Hepatocyte (in vitro differentiated cells): Measurements from ENCODE around the gene AGXT2. TPM values are rescaled to one million over a fixed set of nuclear protein-coding genes. Genes with fewer than 3 reads are reported as not detected.
"Not testable (repeated sequence)": the region's sequence is repeated elsewhere in the genome, so short reads cannot be mapped to it uniquely, and the experiment has no call there.

Source experiments
- DNase-seq: peaks from one replicate; pipeline ENCODE4 v3.0.0-alpha.2; 2016; ENCODE audit warnings: low spot score
- H2AFZ ChIP-seq: fragments of 200-600 bp; sonication (generic); 2 replicates; pipeline ENCODE4 v1.6.0; 2016; ENCODE audit warnings: antibody characterized with exemption, mild to moderate bottlenecking
- H3K27ac ChIP-seq: fragments of 200-600 bp; sonication (generic); 2 replicates; pipeline ENCODE4 v1.5.1; 2016; ENCODE audit warnings: mild to moderate bottlenecking
- H3K27me3 ChIP-seq: fragments of 200-600 bp; sonication (generic); 2 replicates; pipeline ENCODE4 v1.6.1; 2016
- H3K36me3 ChIP-seq: fragments of 200-600 bp; sonication (generic); replicated peaks from 2 replicates; pipeline ENCODE4 v1.5.1; 2016; ENCODE audit warnings: low read depth; ENCODE audit not compliant: insufficient read depth
- H3K4me1 ChIP-seq: fragments of 200-600 bp; sonication (generic); 2 replicates; pipeline ENCODE4 v1.5.1; 2016; ENCODE audit warnings: mild to moderate bottlenecking, moderate library complexity; ENCODE audit not compliant: insufficient read depth
- H3K4me2 ChIP-seq: fragments of 200-600 bp; sonication (generic); 2 replicates; pipeline ENCODE4 v1.6.0; 2016
- H3K4me3 ChIP-seq: fragments of 200-600 bp; sonication (generic); 2 replicates; pipeline ENCODE4 v1.5.1; 2016; ENCODE audit warnings: mild to moderate bottlenecking
- H3K79me2 ChIP-seq: fragments of 200-600 bp; sonication (generic); 2 replicates; pipeline ENCODE4 v1.6.0; 2017; ENCODE audit warnings: mild to moderate bottlenecking
- H3K9me2 ChIP-seq: fragments of 200-600 bp; sonication (generic); replicated peaks from 2 replicates; pipeline ENCODE4 v1.6.0; 2017; ENCODE audit warnings: mild to moderate bottlenecking; ENCODE audit not compliant: insufficient read depth
- H3K9me3 ChIP-seq: fragments of 200-600 bp; sonication (generic); 2 replicates; pipeline ENCODE4 v1.5.1; 2016; ENCODE audit warnings: low read depth, mild to moderate bottlenecking
- H4K20me1 ChIP-seq: fragments of 200-600 bp; sonication (generic); 2 replicates; pipeline ENCODE4 v1.6.0; 2016; ENCODE audit warnings: mild to moderate bottlenecking; ENCODE audit not compliant: insufficient read depth, poor library complexity, severe bottlenecking
- EZH2 ChIP-seq: fragments of 200-600 bp; sonication (generic); IDR thresholded peaks from 2 replicates; pipeline ENCODE4 v1.6.1; 2016; ENCODE audit warnings: antibody characterized with exemption, mild to moderate bottlenecking, borderline replicate concordance
- EZH2phosphoT487 ChIP-seq: fragments of 200-600 bp; sonication (generic); IDR thresholded peaks from one replicate; pipeline ENCODE4 v1.6.1; 2018; ENCODE audit warnings: antibody characterized with exemption, mild to moderate bottlenecking, low read depth, moderate library complexity; ENCODE audit not compliant: unreplicated experiment, severe bottlenecking
- WGBS: methylation state at CpG from one replicate; pipeline ENCODE4 v1.1.6; 2016; ENCODE audit warnings: low lambda C conversion rate; ENCODE audit errors: missing lambda C conversion rate; 5-methylcytosine and 5-hydroxymethylcytosine counted together
- polyA plus RNA-seq: library from polyadenylated mRNA; unstranded; fragments of >200 nt; fragmentation: Nextera tagmentation; extraction: Ambion mirVana; gene quantifications from 2 replicates; pipeline ENCODE4 v1.2.1, GENCODE V29; 2016
- total RNA-seq: library from RNA; depleted of rRNA; stranded (reverse); fragments of >200 nt; gene quantifications from 2 replicates; pipeline ENCODE4 v1.2.3, GENCODE V29; 2014
- TF ChIP-seq, protein P1 (sequence below): fragments of 200-600 bp; sonication (generic); IDR thresholded peaks from 2 replicates; pipeline ENCODE4 v1.5.1; 2016; ENCODE audit warnings: antibody characterized with exemption, mild to moderate bottlenecking; ENCODE audit not compliant: poor library complexity

AGXT2 gene
- total and polyA plus RNA-seq, 2 experiments from 2014 or later, result 8.0 to 10.6 TPM

- no peak overlapping the region for H2AFZ ChIP-seq
- H3K9me3 ChIP-seq, result no peaks in the 10 kb centered on the region
- WGBS, result 89% methylated on average over 4 of the region's 4 CpGs
- H3K27me3 ChIP-seq, result no peaks in the 10 kb centered on the region
- no peaks in the 10 kb centered on the region for H4K20me1 ChIP-seq
- no peaks in the 10 kb centered on the region for H3K36me3 ChIP-seq
- no peak overlapping the region for H3K27ac ChIP-seq
- H3K4me3 ChIP-seq, result no peak overlapping the region
- no peaks in the 10 kb centered on the region for H3K79me2 ChIP-seq
- no peak for TF ChIP-seq EZH2
- TF ChIP-seq, protein P1, sequence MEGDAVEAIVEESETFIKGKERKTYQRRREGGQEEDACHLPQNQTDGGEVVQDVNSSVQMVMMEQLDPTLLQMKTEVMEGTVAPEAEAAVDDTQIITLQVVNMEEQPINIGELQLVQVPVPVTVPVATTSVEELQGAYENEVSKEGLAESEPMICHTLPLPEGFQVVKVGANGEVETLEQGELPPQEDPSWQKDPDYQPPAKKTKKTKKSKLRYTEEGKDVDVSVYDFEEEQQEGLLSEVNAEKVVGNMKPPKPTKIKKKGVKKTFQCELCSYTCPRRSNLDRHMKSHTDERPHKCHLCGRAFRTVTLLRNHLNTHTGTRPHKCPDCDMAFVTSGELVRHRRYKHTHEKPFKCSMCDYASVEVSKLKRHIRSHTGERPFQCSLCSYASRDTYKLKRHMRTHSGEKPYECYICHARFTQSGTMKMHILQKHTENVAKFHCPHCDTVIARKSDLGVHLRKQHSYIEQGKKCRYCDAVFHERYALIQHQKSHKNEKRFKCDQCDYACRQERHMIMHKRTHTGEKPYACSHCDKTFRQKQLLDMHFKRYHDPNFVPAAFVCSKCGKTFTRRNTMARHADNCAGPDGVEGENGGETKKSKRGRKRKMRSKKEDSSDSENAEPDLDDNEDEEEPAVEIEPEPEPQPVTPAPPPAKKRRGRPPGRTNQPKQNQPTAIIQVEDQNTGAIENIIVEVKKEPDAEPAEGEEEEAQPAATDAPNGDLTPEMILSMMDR, result no peak
- no peak for TF ChIP-seq EZH2phosphoT487
- DNase-seq, result no peak
- H3K9me2 ChIP-seq, result no peaks in the 10 kb centered on the region
- no peaks in the 10 kb centered on the region for H3K4me1 ChIP-seq
- no peak overlapping the region for H3K4me2 ChIP-seq
Observed at GRCh38 chr5:35042781-35043180, 5.0 kb downstream of the AGXT2 start.

DNA sequence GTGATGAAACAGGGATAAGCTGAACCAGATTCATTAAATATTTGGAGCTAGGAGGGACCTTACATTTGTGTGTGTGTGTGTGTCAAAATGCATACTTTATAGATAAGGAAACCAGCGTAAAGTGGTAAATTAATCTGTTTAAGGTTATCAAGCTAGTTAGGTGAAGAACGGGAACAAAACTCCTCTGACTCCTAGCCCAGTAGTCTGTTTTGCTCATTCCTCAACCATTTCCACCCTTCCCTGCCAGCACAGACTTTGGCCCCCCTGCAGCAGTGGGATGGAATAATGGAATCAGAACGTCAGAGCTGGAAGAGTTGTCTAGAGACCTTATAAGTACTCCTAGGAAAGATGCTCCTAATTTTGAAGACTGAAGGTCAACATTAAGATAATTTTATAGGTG lies 6.5 kb downstream of the AGXT2 start:
- TF ChIP-seq EZH2, result no peak
- Histone ChIP-seq H3K36me3 (no peaks in the 10 kb centered on the region), H3K9me3 (no peaks in the 10 kb centered on the region), H3K9me2 (no peaks in the 10 kb centered on the region), H3K4me3 (no peak overlapping the region), H3K27me3 (no peaks in the 10 kb centered on the region), H4K20me1 (no peaks in the 10 kb centered on the region), H3K4me1 (peaks cover 5% of the 10 kb centered on the region), H2AFZ (no peak overlapping the region), H3K4me2 (no peak overlapping the region), H3K27ac (no peak overlapping the region), H3K79me2 (no peaks in the 10 kb centered on the region)
- 66% methylated on average over 3 of the region's 3 CpGs for WGBS
- DNase-seq, result no peak

- no peak overlapping the region for H3K4me2 ChIP-seq
- H3K4me1 ChIP-seq, result peaks cover 5% of the 10 kb centered on the region
- no peaks in the 10 kb centered on the region for H3K79me2 ChIP-seq
- TF ChIP-seq, protein P1, result no peak
- TF ChIP-seq EZH2 (no peak), EZH2phosphoT487 (no peak)
- H2AFZ ChIP-seq, result no peak overlapping the region
- H3K9me3 ChIP-seq, result no peaks in the 10 kb centered on the region
- no peak overlapping the region for H3K27ac ChIP-seq
- no peaks in the 10 kb centered on the region for H4K20me1 ChIP-seq
- no peak for DNase-seq
- H3K4me3 ChIP-seq, result no peak overlapping the region
- WGBS, result 54% methylated on average over 2 of the region's 2 CpGs
- no peaks in the 10 kb centered on the region for H3K36me3 ChIP-seq
- H3K27me3 ChIP-seq, result no peaks in the 10 kb centered on the region
- no peaks in the 10 kb centered on the region for H3K9me2 ChIP-seq
Observed at GRCh38 chr5:35038891-35039290, 8.9 kb downstream of the AGXT2 start.

DNA sequence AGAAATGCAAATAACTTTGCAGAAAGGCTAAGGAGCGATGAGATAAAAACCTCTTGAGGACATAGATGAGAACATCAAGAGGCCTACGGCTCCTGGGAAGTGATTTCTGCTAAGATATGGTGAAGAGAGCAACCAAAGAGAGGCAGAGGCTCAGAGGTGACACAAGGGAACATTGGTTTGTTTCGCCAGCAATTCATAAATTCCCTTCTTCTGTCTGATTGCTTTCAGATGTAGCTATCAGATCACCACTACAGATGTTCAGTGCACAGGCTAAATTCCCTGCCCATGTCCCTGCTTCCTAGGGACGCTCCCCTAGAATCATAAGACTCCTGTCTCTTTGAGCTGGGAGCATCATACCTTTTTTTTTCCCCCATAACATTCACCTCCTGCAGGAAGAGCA lies 11.2 kb downstream of the AGXT2 start:
- Histone ChIP-seq H3K27ac (no peak overlapping the region), H4K20me1 (no peaks in the 10 kb centered on the region), H3K4me3 (no peak overlapping the region), H3K79me2 (no peaks in the 10 kb centered on the region), H3K27me3 (no peaks in the 10 kb centered on the region), H3K4me2 (peak overlapping the region; percentile 3), H3K9me3 (no peaks in the 10 kb centered on the region), H2AFZ (no peak overlapping the region), H3K36me3 (no peaks in the 10 kb centered on the region), H3K4me1 (peaks cover 5% of the 10 kb centered on the region), H3K9me2 (no peaks in the 10 kb centered on the region)
- DNase-seq, result no peak
- TF ChIP-seq EZH2 (no peak), EZH2phosphoT487 (no peak)
- TF ChIP-seq, protein P1, result no peak
- 66% methylated on average over 4 of the region's 4 CpGs for WGBS

GRCh38 chr5:35035929-35036328 lies 11.8 kb downstream of the AGXT2 start:
- H3K9me3 ChIP-seq, H4K20me1 ChIP-seq, H3K27me3 ChIP-seq, H3K9me2 ChIP-seq, H3K27ac ChIP-seq, H3K4me2 ChIP-seq, H3K4me1 ChIP-seq, H3K4me3 ChIP-seq, H2AFZ ChIP-seq, H3K36me3 ChIP-seq, H3K79me2 ChIP-seq, DNase-seq: not testable (repeated sequence)
- WGBS, result 69% methylated on average over 4 of the region's 4 CpGs
